ENCODE measurements around the gene SLC6A13. TPM values are rescaled to one million over a fixed set of nuclear protein-coding genes. Genes with fewer than 3 reads are reported as not detected.

SLC6A13 gene
- polyA plus RNA-seq, 2 of the 4 experiments (the other 2 are of a cell fraction) = 0.43 to 0.49 TPM

DNA sequence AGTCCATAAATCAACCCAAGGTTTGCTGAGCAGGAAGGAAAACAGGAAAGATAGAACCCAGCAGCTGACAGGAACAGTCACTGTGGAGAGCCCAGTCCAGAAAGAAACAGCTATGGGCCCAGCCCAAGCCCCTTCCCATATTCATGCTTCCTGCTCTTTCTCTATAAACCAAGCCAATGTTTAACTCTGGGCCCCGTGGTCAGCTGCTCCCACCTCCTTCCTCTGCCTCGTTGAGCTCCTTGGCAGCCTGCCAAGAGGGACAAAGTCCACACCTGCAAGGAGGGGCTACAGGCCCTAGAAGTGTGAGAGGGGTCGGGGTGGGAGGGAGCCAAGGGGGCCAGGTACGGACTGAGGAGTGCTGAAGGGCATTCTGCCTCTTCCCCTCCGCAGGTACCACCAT lies 10.0 kb downstream of the SLC6A13 start (continued):
- TF ChIP-seq, protein P1, sequence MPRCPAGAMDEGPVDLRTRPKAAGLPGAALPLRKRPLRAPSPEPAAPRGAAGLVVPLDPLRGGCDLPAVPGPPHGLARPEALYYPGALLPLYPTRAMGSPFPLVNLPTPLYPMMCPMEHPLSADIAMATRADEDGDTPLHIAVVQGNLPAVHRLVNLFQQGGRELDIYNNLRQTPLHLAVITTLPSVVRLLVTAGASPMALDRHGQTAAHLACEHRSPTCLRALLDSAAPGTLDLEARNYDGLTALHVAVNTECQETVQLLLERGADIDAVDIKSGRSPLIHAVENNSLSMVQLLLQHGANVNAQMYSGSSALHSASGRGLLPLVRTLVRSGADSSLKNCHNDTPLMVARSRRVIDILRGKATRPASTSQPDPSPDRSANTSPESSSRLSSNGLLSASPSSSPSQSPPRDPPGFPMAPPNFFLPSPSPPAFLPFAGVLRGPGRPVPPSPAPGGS (IDR thresholded peaks at IDR 0.05) = no peak
- TF ChIP-seq CHD2 (IDR thresholded peaks at IDR 0.05; ENCODE audit: low read length, partially characterized antibody) = no peak
- TF ChIP-seq GATA3 (IDR thresholded peaks at IDR 0.05; ENCODE audit: borderline replicate concordance) = no peak
- TF ChIP-seq TP53 (CRISPR knock-in tag; IDR thresholded peaks at IDR 0.05) = no peak

DNA sequence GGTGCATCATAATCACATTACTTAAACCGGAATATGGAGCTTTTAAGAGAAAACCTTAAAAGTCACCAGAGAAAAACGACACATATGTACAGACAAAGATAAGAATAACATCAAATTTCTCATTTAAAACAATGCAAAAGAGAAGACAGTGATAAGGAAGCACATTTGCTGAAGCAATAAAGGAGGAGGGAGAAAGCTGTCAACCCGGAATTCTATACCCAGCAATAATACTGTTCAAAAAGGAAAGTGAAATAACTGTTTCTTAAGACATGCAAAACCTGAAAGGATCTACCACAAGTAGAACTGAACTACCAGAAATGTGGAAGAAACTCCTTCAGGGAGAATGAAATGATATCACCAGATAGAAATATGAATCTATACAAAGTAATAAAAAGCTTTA lies 15.4 kb downstream of the SLC6A13 start:
- TF ChIP-seq ZNF302 (CRISPR knock-in tag; IDR thresholded peaks at IDR 0.05) = no peak
- TF ChIP-seq, protein P2, sequence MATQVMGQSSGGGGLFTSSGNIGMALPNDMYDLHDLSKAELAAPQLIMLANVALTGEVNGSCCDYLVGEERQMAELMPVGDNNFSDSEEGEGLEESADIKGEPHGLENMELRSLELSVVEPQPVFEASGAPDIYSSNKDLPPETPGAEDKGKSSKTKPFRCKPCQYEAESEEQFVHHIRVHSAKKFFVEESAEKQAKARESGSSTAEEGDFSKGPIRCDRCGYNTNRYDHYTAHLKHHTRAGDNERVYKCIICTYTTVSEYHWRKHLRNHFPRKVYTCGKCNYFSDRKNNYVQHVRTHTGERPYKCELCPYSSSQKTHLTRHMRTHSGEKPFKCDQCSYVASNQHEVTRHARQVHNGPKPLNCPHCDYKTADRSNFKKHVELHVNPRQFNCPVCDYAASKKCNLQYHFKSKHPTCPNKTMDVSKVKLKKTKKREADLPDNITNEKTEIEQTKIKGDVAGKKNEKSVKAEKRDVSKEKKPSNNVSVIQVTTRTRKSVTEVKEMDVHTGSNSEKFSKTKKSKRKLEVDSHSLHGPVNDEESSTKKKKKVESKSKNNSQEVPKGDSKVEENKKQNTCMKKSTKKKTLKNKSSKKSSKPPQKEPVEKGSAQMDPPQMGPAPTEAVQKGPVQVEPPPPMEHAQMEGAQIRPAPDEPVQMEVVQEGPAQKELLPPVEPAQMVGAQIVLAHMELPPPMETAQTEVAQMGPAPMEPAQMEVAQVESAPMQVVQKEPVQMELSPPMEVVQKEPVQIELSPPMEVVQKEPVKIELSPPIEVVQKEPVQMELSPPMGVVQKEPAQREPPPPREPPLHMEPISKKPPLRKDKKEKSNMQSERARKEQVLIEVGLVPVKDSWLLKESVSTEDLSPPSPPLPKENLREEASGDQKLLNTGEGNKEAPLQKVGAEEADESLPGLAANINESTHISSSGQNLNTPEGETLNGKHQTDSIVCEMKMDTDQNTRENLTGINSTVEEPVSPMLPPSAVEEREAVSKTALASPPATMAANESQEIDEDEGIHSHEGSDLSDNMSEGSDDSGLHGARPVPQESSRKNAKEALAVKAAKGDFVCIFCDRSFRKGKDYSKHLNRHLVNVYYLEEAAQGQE (IDR thresholded peaks at IDR 0.05) = no peak
- TF ChIP-seq CEBPB (IDR thresholded peaks at IDR 0.05) = no peak
- TF ChIP-seq, protein P3, sequence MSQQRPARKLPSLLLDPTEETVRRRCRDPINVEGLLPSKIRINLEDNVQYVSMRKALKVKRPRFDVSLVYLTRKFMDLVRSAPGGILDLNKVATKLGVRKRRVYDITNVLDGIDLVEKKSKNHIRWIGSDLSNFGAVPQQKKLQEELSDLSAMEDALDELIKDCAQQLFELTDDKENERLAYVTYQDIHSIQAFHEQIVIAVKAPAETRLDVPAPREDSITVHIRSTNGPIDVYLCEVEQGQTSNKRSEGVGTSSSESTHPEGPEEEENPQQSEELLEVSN (IDR thresholded peaks at IDR 0.05; ENCODE audit: borderline replicate concordance, low read depth) = no peak
- TF ChIP-seq, protein P1 (IDR thresholded peaks at IDR 0.05) = no peak
- no peak for TF ChIP-seq RCOR1 (IDR thresholded peaks at IDR 0.05; ENCODE audit: low read depth, low read length)
- TF ChIP-seq HOXB5 (CRISPR knock-in tag; IDR thresholded peaks at IDR 0.05) = no peak
- TF ChIP-seq NR3C1 (IDR thresholded peaks at IDR 0.05) = no peak
- TF ChIP-seq, protein P4, sequence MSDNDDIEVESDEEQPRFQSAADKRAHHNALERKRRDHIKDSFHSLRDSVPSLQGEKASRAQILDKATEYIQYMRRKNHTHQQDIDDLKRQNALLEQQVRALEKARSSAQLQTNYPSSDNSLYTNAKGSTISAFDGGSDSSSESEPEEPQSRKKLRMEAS (IDR thresholded peaks at IDR 0.05) = no peak
- no peak for TF ChIP-seq ZC3H11A (IDR thresholded peaks at IDR 0.05)
- TF ChIP-seq ZFP36 (IDR thresholded peaks at IDR 0.05; ENCODE audit: borderline replicate concordance, partially characterized antibody) = no peak
- TF ChIP-seq, protein P5, sequence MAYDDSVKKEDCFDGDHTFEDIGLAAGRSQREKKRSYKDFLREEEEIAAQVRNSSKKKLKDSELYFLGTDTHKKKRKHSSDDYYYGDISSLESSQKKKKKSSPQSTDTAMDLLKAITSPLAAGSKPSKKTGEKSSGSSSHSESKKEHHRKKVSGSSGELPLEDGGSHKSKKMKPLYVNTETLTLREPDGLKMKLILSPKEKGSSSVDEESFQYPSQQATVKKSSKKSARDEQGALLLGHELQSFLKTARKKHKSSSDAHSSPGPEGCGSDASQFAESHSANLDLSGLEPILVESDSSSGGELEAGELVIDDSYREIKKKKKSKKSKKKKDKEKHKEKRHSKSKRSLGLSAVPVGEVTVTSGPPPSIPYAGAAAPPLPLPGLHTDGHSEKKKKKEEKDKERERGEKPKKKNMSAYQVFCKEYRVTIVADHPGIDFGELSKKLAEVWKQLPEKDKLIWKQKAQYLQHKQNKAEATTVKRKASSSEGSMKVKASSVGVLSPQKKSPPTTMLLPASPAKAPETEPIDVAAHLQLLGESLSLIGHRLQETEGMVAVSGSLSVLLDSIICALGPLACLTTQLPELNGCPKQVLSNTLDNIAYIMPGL (CRISPR knock-in tag; IDR thresholded peaks at IDR 0.05; ENCODE audit: borderline replicate concordance) = no peak
- no peak for TF ChIP-seq HOXB13 (CRISPR knock-in tag; IDR thresholded peaks at IDR 0.05; ENCODE audit: low read depth)
- TF ChIP-seq, protein P6, sequence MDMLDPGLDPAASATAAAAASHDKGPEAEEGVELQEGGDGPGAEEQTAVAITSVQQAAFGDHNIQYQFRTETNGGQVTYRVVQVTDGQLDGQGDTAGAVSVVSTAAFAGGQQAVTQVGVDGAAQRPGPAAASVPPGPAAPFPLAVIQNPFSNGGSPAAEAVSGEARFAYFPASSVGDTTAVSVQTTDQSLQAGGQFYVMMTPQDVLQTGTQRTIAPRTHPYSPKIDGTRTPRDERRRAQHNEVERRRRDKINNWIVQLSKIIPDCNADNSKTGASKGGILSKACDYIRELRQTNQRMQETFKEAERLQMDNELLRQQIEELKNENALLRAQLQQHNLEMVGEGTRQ (IDR thresholded peaks at IDR 0.05) = no peak
- no peak for TF ChIP-seq CHD4 (IDR thresholded peaks at IDR 0.05; ENCODE audit: borderline replicate concordance)
- no peak for TF ChIP-seq GATA3 (IDR thresholded peaks at IDR 0.05; ENCODE audit: borderline replicate concordance)
- CTCF ChIA-PET = interaction anchor here (0.7 to 1.3 kb wide), 2 partner anchors 10 to 787 kb away, joined by 3 to 5 read pairs; no protein-coding TSS in a partner anchor
- Histone ChIP-seq H3K4me1 (no peaks in the 10 kb centered on the region), H3K27ac (no peak overlapping the region), H3K9me3 (peaks cover 11% of the 10 kb centered on the region; the same call in 2 of the 3 replicates), H3K4me3 (no peak overlapping the region), H3K4me2 (no peak overlapping the region)
- WGBS (ENCODE audit: missing lambda C conversion rate) = 15% methylated on average over 3 of the region's 3 CpGs
- POLR2A ChIA-PET = no interaction called here
- DNase-seq (ENCODE audit: low read depth in 1 of 2, low spot score in 1 of 2) (no peak), ATAC-seq (no peak), FAIRE-seq (no peak)
